GM19463 (cell line): ENCODE results near the gene CNGA3.
A peak's percentile ranks its signal among the peaks of the same experiment; 100 is the strongest.

ENCODE experiments used
- ATAC-seq: cut with Tn5 transposase; IDR thresholded peaks from one replicate; pipeline ENCODE4 v1.9.1; 2021; ENCODE audit warnings: mild to moderate bottlenecking, moderate library complexity; ENCODE audit not compliant: unreplicated experiment

Gene CNGA3

GRCh38 chr2:98438190-98439133 is 92.2 kb downstream of the CNGA3 start:
- peak; percentile 76 for ATAC-seq

GRCh38 chr2:98441706-98442450 is 95.6 kb downstream of the CNGA3 start:
- no peak for ATAC-seq

- no peak for ATAC-seq
Measured at GRCh38 chr2:98442488-98442887, 96.2 kb downstream of the CNGA3 start.

- ATAC-seq = peak; percentile 85
Measured at GRCh38 chr2:98444436-98445176, 98.3 kb downstream of the CNGA3 start, which contains the start of gene INPP4A. INPP4A (plus strand) TSS chr2:98444858; CDS start chr2:98520049, 75,191 bp downstream.

- peak; percentile 25 for ATAC-seq
Measured at GRCh38 chr2:98445177-98445682, 99.0 kb downstream of the CNGA3 start.

- ATAC-seq = no peak
Measured at GRCh38 chr2:98445683-98446581, 99.7 kb downstream of the CNGA3 start.

- ATAC-seq = no peak
Measured at GRCh38 chr2:98446850-98447249, 100.6 kb downstream of the CNGA3 start.
